ENCODE results near the gene LRFN4. TPM values are rescaled to one million over a fixed set of nuclear protein-coding genes. Genes with fewer than 3 reads are reported as not detected.

The LRFN4 gene
- total RNA-seq, 2 experiments from 2014 or later = 33.9 to 38.6 TPM

DNA sequence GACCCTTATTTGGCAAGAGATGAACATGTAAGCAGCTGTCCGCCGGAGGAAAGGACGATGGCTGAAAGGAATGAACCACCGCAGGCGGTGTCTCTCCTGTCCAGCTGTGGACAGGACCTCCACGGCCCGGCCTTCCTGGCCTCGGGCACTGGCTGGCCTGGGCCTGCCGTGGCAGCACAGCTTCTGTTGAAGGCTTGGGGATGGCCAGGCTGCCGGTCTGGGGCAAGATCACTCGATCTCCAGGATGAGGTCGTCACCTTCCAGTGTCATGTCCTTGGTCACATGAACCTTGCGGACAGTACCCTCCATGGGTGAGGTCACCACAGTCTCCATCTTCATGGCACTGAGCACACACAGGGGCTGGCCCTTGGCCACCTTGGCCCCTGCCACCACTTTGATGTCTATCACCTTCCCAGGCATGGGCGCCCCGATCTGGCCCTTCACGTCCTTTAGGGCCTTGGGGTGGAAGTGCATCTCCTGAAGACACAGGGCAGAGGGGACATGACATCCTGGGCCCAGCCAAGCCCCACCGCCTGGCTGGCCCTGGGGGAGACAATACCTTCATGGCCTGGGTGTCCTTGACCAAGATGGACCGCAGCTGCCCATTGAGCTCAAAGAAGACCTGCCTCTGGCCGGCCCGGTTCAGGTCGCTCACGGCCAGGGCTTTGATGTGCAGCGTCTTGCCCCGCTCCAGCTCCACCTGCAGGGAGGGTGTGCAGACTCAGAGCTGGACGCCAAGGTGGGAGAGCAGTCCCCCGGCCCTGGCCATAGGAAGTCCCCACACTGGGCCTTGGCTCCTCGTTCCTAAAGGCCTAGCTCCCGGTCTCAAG is 8.0 kb upstream of the LRFN4 start:
- POLR2A ChIA-PET = no interaction called here
- Histone ChIP-seq H3K4me2 (ENCODE audit: low read length) (no peak overlapping the region), H3K9me2 (ENCODE audit: insufficient read depth, low read length) (no peaks in the 10 kb centered on the region), H2AFZ (ENCODE audit: low read length) (no peak overlapping the region), H3K4me3 (ENCODE audit: low read depth, low read length, poor library complexity, severe bottlenecking) (no peak overlapping the region), H3K27ac (ENCODE audit: low read depth, low read length, poor library complexity, severe bottlenecking) (no peak overlapping the region), H3K9me3 (ENCODE audit: low read length) (no peaks in the 10 kb centered on the region), H4K20me1 (ENCODE audit: insufficient read depth, low read length) (peaks cover 6% of the 10 kb centered on the region), H3K79me2 (ENCODE audit: insufficient read depth, low read depth, low read length) (peaks cover 11% of the 10 kb centered on the region), H3K4me1 (ENCODE audit: insufficient read depth, low read length, poor library complexity, severe bottlenecking) (peaks cover 24% of the 10 kb centered on the region), H3K36me3 (ENCODE audit: insufficient read depth, low read length) (peaks cover 33% of the 10 kb centered on the region; the same call in 1 of the 2 replicates)
- intact Hi-C loops (cut with micrococcal nuclease; ENCODE audit: unreplicated experiment) = no loop called here
- CTCF ChIA-PET (ENCODE audit: unreplicated experiment) = no interaction called here
- TF ChIP-seq EZH2phosphoT487 (IDR thresholded peaks at IDR 0.05; ENCODE audit: borderline replicate concordance, low read depth, low read length) = no peak
- TF ChIP-seq, protein P1, sequence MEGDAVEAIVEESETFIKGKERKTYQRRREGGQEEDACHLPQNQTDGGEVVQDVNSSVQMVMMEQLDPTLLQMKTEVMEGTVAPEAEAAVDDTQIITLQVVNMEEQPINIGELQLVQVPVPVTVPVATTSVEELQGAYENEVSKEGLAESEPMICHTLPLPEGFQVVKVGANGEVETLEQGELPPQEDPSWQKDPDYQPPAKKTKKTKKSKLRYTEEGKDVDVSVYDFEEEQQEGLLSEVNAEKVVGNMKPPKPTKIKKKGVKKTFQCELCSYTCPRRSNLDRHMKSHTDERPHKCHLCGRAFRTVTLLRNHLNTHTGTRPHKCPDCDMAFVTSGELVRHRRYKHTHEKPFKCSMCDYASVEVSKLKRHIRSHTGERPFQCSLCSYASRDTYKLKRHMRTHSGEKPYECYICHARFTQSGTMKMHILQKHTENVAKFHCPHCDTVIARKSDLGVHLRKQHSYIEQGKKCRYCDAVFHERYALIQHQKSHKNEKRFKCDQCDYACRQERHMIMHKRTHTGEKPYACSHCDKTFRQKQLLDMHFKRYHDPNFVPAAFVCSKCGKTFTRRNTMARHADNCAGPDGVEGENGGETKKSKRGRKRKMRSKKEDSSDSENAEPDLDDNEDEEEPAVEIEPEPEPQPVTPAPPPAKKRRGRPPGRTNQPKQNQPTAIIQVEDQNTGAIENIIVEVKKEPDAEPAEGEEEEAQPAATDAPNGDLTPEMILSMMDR (conservative IDR thresholded peaks at IDR 0.05; ENCODE audit: low read length) = no peak
- BruUV-seq (replicated peaks) = no TSS peak
- no peak for DNase-seq (ENCODE audit: low spot score)

DNA sequence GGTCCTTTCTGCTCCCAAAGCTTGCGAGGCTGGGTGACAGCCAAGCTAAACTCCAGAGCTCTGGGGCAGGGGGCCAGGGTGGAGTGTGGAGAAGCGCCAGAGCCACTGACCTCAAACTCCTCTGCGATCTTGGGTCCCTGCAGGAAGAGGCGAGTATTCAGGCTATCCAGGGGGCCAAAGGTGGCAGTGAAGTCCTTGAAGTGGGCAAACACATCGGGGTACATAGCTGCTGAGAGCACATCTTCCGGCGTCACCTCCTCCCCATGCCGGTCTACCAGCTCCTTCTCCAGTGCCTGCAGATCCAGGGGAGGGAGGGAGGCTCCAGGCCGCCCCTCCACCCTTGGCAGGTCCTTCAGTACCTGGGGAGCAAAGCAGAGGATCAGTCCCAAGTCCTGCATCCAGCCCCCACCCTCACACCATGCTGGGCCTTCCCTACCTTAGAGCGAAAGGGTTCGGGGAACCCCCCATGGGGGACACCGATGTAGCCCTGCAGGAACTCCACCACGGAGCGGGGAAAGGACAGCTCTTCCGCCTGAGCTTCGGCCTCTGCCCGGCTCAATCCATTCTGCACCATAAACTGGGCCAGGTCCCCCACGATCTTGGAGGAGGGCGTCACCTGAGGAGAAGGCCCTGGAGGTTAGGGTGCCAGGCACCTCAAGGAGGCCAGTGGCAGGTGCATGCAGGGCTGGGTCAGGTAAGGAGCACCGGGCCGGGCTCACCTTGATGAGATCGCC is 7.2 kb upstream of the LRFN4 start:
- CTCF ChIA-PET (ENCODE audit: unreplicated experiment) = no interaction called here
- no TSS peak for BruUV-seq (replicated peaks)
- Histone ChIP-seq H2AFZ (ENCODE audit: low read length) (no peak overlapping the region), H3K4me2 (ENCODE audit: low read length) (no peak overlapping the region), H3K79me2 (ENCODE audit: insufficient read depth, low read depth, low read length) (peaks cover 3% of the 10 kb centered on the region; the same call in 1 of the 2 replicates), H3K36me3 (ENCODE audit: insufficient read depth, low read length) (peaks cover 31% of the 10 kb centered on the region; the same call in 1 of the 2 replicates), H3K4me1 (ENCODE audit: insufficient read depth, low read length, poor library complexity, severe bottlenecking) (peaks cover 16% of the 10 kb centered on the region), H3K9me2 (ENCODE audit: insufficient read depth, low read length) (no peaks in the 10 kb centered on the region), H3K27ac (ENCODE audit: low read depth, low read length, poor library complexity, severe bottlenecking) (no peak overlapping the region), H4K20me1 (ENCODE audit: insufficient read depth, low read length) (no peaks in the 10 kb centered on the region), H3K9me3 (ENCODE audit: low read length) (no peaks in the 10 kb centered on the region), H3K4me3 (ENCODE audit: low read depth, low read length, poor library complexity, severe bottlenecking) (no peak overlapping the region)
- no peak for DNase-seq (ENCODE audit: low spot score)
- intact Hi-C loops (cut with micrococcal nuclease; ENCODE audit: unreplicated experiment) = no loop called here
- TF ChIP-seq, protein P1 (conservative IDR thresholded peaks at IDR 0.05; ENCODE audit: low read length) = no peak
- TF ChIP-seq EZH2phosphoT487 (IDR thresholded peaks at IDR 0.05; ENCODE audit: borderline replicate concordance, low read depth, low read length) = no peak
- POLR2A ChIA-PET = no interaction called here

DNA sequence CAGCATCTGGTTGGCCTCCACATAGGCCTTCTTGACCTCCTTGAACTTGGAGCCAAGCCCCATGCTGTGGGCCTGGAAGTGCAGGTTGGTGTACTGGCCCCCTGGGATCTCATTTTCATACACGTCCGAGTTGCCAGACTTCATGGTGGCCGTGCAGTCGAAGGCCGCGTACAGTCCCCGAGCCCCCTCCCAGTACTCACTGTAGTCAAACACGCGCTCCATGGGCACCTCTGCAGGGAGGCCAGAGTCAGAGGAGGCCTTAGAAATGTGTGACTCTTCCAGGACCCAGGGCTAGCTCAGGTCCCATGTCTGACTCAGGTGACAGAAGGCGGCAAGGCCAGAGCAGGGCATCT is 6.7 kb upstream of the LRFN4 start:
- no peak overlapping the region for H3K4me3 ChIP-seq (ENCODE audit: low read depth, low read length, poor library complexity, severe bottlenecking)
- peaks cover 25% of the 10 kb centered on the region; the same call in 1 of the 2 replicates for H3K36me3 ChIP-seq (ENCODE audit: insufficient read depth, low read length)
- H3K9me3 ChIP-seq (ENCODE audit: low read length) = no peaks in the 10 kb centered on the region
- intact Hi-C loops (cut with micrococcal nuclease; ENCODE audit: unreplicated experiment) = no loop called here
- no peak overlapping the region for H3K4me2 ChIP-seq (ENCODE audit: low read length)
- TF ChIP-seq, protein P1 (conservative IDR thresholded peaks at IDR 0.05; ENCODE audit: low read length) = no peak
- TF ChIP-seq EZH2phosphoT487 (IDR thresholded peaks at IDR 0.05; ENCODE audit: borderline replicate concordance, low read depth, low read length) = no peak
- ChIA-PET POLR2A (no interaction called here), CTCF (ENCODE audit: unreplicated experiment) (no interaction called here)
- H3K79me2 ChIP-seq (ENCODE audit: insufficient read depth, low read depth, low read length) = no peaks in the 10 kb centered on the region
- H4K20me1 ChIP-seq (ENCODE audit: insufficient read depth, low read length) = no peaks in the 10 kb centered on the region
- no peaks in the 10 kb centered on the region for H3K9me2 ChIP-seq (ENCODE audit: insufficient read depth, low read length)
- no TSS peak for BruUV-seq (replicated peaks)
- no peak overlapping the region for H3K27ac ChIP-seq (ENCODE audit: low read depth, low read length, poor library complexity, severe bottlenecking)
- no peak for DNase-seq (ENCODE audit: low spot score)
- H3K4me1 ChIP-seq (ENCODE audit: insufficient read depth, low read length, poor library complexity, severe bottlenecking) = peaks cover 18% of the 10 kb centered on the region
- H2AFZ ChIP-seq (ENCODE audit: low read length) = no peak overlapping the region

Data from OCI-LY7 (cell line).